ENCODE results near the gene SNIP1. TPM values are rescaled to one million over a fixed set of nuclear protein-coding genes. Genes with fewer than 3 reads are reported as not detected.
"Not testable (repeated sequence)": the region's sequence is repeated elsewhere in the genome, so short reads cannot be mapped to it uniquely, and the experiment has no call there.

The SNIP1 gene
- total RNA-seq, 1 experiment from 2014 or later, result 8.6 TPM

- not testable (repeated sequence) for H3K9me3 ChIP-seq (ENCODE audit: low read length); H3K4me2 ChIP-seq (ENCODE audit: low read depth, low read length, poor library complexity, severe bottlenecking); H4K20me1 ChIP-seq (ENCODE audit: insufficient read depth, low read depth, low read length); H3K4me1 ChIP-seq (ENCODE audit: low read length); H3K4me3 ChIP-seq (ENCODE audit: low read length); DNase-seq; H2AFZ ChIP-seq (ENCODE audit: low read length); H3K27me3 ChIP-seq (ENCODE audit: low read length); H3K79me2 ChIP-seq (ENCODE audit: low read length); H3K27ac ChIP-seq (ENCODE audit: low read length); H3K9me2 ChIP-seq (replicated peaks; ENCODE audit: insufficient read depth, low read length); H3K9ac ChIP-seq (ENCODE audit: low read length)
- peaks cover 11% of the 10 kb centered on the region; the same call in 1 of the 2 replicates for H3K36me3 ChIP-seq (ENCODE audit: insufficient read depth, low read length)
Observed at GRCh38 chr1:37532418-37533156, 21.5 kb downstream of the SNIP1 start.

- not testable (repeated sequence) for DNase-seq; H3K79me2 ChIP-seq (ENCODE audit: low read length); H3K9me2 ChIP-seq (replicated peaks; ENCODE audit: insufficient read depth, low read length); H4K20me1 ChIP-seq (ENCODE audit: insufficient read depth, low read depth, low read length); H3K4me3 ChIP-seq (ENCODE audit: low read length); H3K27me3 ChIP-seq (ENCODE audit: low read length); H3K9ac ChIP-seq (ENCODE audit: low read length); H3K4me2 ChIP-seq (ENCODE audit: low read depth, low read length, poor library complexity, severe bottlenecking); H3K36me3 ChIP-seq (ENCODE audit: insufficient read depth, low read length); H3K4me1 ChIP-seq (ENCODE audit: low read length); H3K9me3 ChIP-seq (ENCODE audit: low read length); H2AFZ ChIP-seq (ENCODE audit: low read length); H3K27ac ChIP-seq (ENCODE audit: low read length)
Observed at GRCh38 chr1:37529888-37530287, 24.2 kb downstream of the SNIP1 start.

- no peak overlapping the region for H3K4me2 ChIP-seq (ENCODE audit: low read depth, low read length, poor library complexity, severe bottlenecking)
- H3K36me3 ChIP-seq (ENCODE audit: insufficient read depth, low read length), result no peaks in the 10 kb centered on the region
- no peak for DNase-seq
- H3K4me3 ChIP-seq (ENCODE audit: low read length), result no peak overlapping the region
- no peaks in the 10 kb centered on the region for H3K9me2 ChIP-seq (replicated peaks; ENCODE audit: insufficient read depth, low read length)
- H3K9ac ChIP-seq (ENCODE audit: low read length), result no peak overlapping the region
- H3K27ac ChIP-seq (ENCODE audit: low read length), result no peak overlapping the region
- H4K20me1 ChIP-seq (ENCODE audit: insufficient read depth, low read depth, low read length), result no peaks in the 10 kb centered on the region
- H3K79me2 ChIP-seq (ENCODE audit: low read length), result no peaks in the 10 kb centered on the region
- no peak overlapping the region for H2AFZ ChIP-seq (ENCODE audit: low read length)
- H3K27me3 ChIP-seq (ENCODE audit: low read length), result no peaks in the 10 kb centered on the region
- H3K4me1 ChIP-seq (ENCODE audit: low read length), result peaks cover 8% of the 10 kb centered on the region
- H3K9me3 ChIP-seq (ENCODE audit: low read length), result no peaks in the 10 kb centered on the region
Observed at GRCh38 chr1:37519613-37520012, 34.5 kb downstream of the SNIP1 start.

GRCh38 chr1:37518929-37519328 is 35.2 kb downstream of the SNIP1 start:
- H3K9ac ChIP-seq (ENCODE audit: low read length); H3K4me2 ChIP-seq (ENCODE audit: low read depth, low read length, poor library complexity, severe bottlenecking); H3K27me3 ChIP-seq (ENCODE audit: low read length); H3K4me1 ChIP-seq (ENCODE audit: low read length); DNase-seq; H2AFZ ChIP-seq (ENCODE audit: low read length); H3K4me3 ChIP-seq (ENCODE audit: low read length); H4K20me1 ChIP-seq (ENCODE audit: insufficient read depth, low read depth, low read length); H3K27ac ChIP-seq (ENCODE audit: low read length); H3K9me3 ChIP-seq (ENCODE audit: low read length); H3K9me2 ChIP-seq (replicated peaks; ENCODE audit: insufficient read depth, low read length); H3K36me3 ChIP-seq (ENCODE audit: insufficient read depth, low read length); H3K79me2 ChIP-seq (ENCODE audit: low read length): not testable (repeated sequence)

GRCh38 chr1:37518241-37518640 is 35.9 kb downstream of the SNIP1 start:
- Histone ChIP-seq H3K4me1 (ENCODE audit: low read length) (peaks cover 14% of the 10 kb centered on the region), H3K79me2 (ENCODE audit: low read length) (peaks cover 12% of the 10 kb centered on the region)
- H3K4me2 ChIP-seq (ENCODE audit: low read depth, low read length, poor library complexity, severe bottlenecking); H2AFZ ChIP-seq (ENCODE audit: low read length); H3K36me3 ChIP-seq (ENCODE audit: insufficient read depth, low read length); H3K9me3 ChIP-seq (ENCODE audit: low read length); H3K9me2 ChIP-seq (replicated peaks; ENCODE audit: insufficient read depth, low read length); H3K4me3 ChIP-seq (ENCODE audit: low read length); H4K20me1 ChIP-seq (ENCODE audit: insufficient read depth, low read depth, low read length); H3K9ac ChIP-seq (ENCODE audit: low read length); DNase-seq; H3K27me3 ChIP-seq (ENCODE audit: low read length); H3K27ac ChIP-seq (ENCODE audit: low read length): not testable (repeated sequence)

GRCh38 chr1:37517569-37517968 is 36.5 kb downstream of the SNIP1 start:
- peaks cover 17% of the 10 kb centered on the region for H3K4me1 ChIP-seq (ENCODE audit: low read length)
- H3K36me3 ChIP-seq (ENCODE audit: insufficient read depth, low read length), result no peaks in the 10 kb centered on the region
- H3K9me2 ChIP-seq (replicated peaks; ENCODE audit: insufficient read depth, low read length), result no peaks in the 10 kb centered on the region
- H3K79me2 ChIP-seq (ENCODE audit: low read length), result peaks cover 19% of the 10 kb centered on the region
- H4K20me1 ChIP-seq (ENCODE audit: insufficient read depth, low read depth, low read length), result peaks cover 6% of the 10 kb centered on the region; the same call in 1 of the 2 replicates
- no peak overlapping the region for H2AFZ ChIP-seq (ENCODE audit: low read length)
- no peak overlapping the region for H3K27ac ChIP-seq (ENCODE audit: low read length)
- H3K9ac ChIP-seq (ENCODE audit: low read length), result no peak overlapping the region
- no peak for DNase-seq
- H3K27me3 ChIP-seq (ENCODE audit: low read length), result no peaks in the 10 kb centered on the region
- no peak overlapping the region for H3K4me2 ChIP-seq (ENCODE audit: low read depth, low read length, poor library complexity, severe bottlenecking)
- H3K4me3 ChIP-seq (ENCODE audit: low read length), result no peak overlapping the region
- no peaks in the 10 kb centered on the region for H3K9me3 ChIP-seq (ENCODE audit: low read length)

- Histone ChIP-seq H2AFZ (ENCODE audit: low read length) (peak overlapping the region; percentile 97), H3K4me2 (ENCODE audit: low read depth, low read length, poor library complexity, severe bottlenecking) (peak overlapping the region; percentile 91), H3K79me2 (ENCODE audit: low read length) (peaks cover 34% of the 10 kb centered on the region), H3K9me2 (replicated peaks; ENCODE audit: insufficient read depth, low read length) (no peaks in the 10 kb centered on the region), H3K4me3 (ENCODE audit: low read length) (peak overlapping the region; percentile 93), H3K36me3 (ENCODE audit: insufficient read depth, low read length) (peaks cover 12% of the 10 kb centered on the region; the same call in 1 of the 2 replicates), H3K27ac (ENCODE audit: low read length) (no peak overlapping the region), H3K4me1 (ENCODE audit: low read length) (peaks cover 17% of the 10 kb centered on the region), H3K27me3 (ENCODE audit: low read length) (no peaks in the 10 kb centered on the region), H4K20me1 (ENCODE audit: insufficient read depth, low read depth, low read length) (peaks cover 6% of the 10 kb centered on the region; the same call in 1 of the 2 replicates), H3K9me3 (ENCODE audit: low read length) (no peaks in the 10 kb centered on the region), H3K9ac (ENCODE audit: low read length) (peak overlapping the region; percentile 99)
- DNase-seq, result no peak
Observed at GRCh38 chr1:37515185-37516034, 38.7 kb downstream of the SNIP1 start.
